Measurements from ENCODE around the gene ARR3. TPM values are rescaled to one million over a fixed set of nuclear protein-coding genes. Genes with fewer than 3 reads are reported as not detected.

Gene ARR3
- total RNA-seq, 1 experiment from 2014 or later, result not detected

Other genes with a start within 250 kb of the ARR3 start
- gene AWAT2, start 218.4 kb upstream of the ARR3 start, total RNA-seq (2021), result not detected in 3 replicates
- 0.13 to 0.18 TPM (median 0.14 TPM) in 3 replicates for gene OTUD6A, start 205.9 kb upstream of the ARR3 start, total RNA-seq (2021)
- gene IGBP1, start 134.9 kb upstream of the ARR3 start, total RNA-seq (2021), result 38.9 to 46.5 TPM (median 45.3 TPM) in 3 replicates
- gene DGAT2L6, start 90.9 kb upstream of the ARR3 start, total RNA-seq (2021), result not detected in 3 replicates
- not detected in 3 replicates for gene AWAT1, start 33.7 kb upstream of the ARR3 start, total RNA-seq (2021)
- 0.11 to 0.16 TPM in 2 of 3 replicates, not detected in the other for gene P2RY4, start 8.1 kb upstream of the ARR3 start, total RNA-seq (2021)
- not detected in 3 replicates for gene RAB41, start 13.8 kb downstream of the ARR3 start, total RNA-seq (2021)
- gene PDZD11, start 21.6 kb downstream of the ARR3 start, total RNA-seq (2021), result 27.0 to 32.2 TPM (median 27.8 TPM) in 3 replicates
- 34.9 to 36.2 TPM (median 35.5 TPM) in 3 replicates for gene KIF4A, start 21.8 kb downstream of the ARR3 start, total RNA-seq (2021)
- gene GDPD2, start 155.0 kb downstream of the ARR3 start, total RNA-seq (2021), result 7.0 to 9.3 TPM (median 8.8 TPM) in 3 replicates
- gene DLG3, start 176.5 kb downstream of the ARR3 start, total RNA-seq (2021), result 41.7 to 46.3 TPM (median 42.8 TPM) in 3 replicates

Data from WTC11 (cell line).